ENCODE data around the gene CADPS.

DNA sequence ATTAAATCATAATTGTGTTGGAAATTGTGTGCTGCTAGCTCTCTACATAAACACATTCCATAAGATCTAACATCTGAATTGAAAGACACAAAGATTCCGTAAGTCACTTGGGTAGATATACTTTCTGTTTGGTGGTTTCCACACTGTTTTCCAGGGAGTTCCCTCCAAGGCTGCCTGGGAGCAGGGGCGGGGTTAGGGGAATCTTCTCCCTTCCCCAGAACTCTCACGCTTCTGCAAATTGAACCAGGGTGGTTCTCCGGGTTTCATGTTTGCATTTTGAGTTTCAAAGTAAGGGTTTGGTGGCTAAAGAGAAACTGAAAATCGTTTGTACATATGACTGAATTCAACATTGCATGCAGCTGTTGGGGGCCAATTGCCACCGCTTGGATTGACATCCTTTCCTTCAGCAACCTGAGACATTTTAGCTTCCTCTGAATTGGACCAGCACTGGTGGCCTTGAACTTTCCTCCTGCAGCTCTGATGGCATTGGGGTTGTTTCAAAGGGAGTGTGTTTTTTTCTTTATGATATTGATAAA is 309.1 kb downstream of the CADPS start:
- TF ChIP-seq, protein P1, sequence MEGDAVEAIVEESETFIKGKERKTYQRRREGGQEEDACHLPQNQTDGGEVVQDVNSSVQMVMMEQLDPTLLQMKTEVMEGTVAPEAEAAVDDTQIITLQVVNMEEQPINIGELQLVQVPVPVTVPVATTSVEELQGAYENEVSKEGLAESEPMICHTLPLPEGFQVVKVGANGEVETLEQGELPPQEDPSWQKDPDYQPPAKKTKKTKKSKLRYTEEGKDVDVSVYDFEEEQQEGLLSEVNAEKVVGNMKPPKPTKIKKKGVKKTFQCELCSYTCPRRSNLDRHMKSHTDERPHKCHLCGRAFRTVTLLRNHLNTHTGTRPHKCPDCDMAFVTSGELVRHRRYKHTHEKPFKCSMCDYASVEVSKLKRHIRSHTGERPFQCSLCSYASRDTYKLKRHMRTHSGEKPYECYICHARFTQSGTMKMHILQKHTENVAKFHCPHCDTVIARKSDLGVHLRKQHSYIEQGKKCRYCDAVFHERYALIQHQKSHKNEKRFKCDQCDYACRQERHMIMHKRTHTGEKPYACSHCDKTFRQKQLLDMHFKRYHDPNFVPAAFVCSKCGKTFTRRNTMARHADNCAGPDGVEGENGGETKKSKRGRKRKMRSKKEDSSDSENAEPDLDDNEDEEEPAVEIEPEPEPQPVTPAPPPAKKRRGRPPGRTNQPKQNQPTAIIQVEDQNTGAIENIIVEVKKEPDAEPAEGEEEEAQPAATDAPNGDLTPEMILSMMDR (IDR thresholded peaks at IDR 0.05), result no peak
- no peak for TF ChIP-seq POLR2AphosphoS5 (IDR thresholded peaks at IDR 0.05; ENCODE audit: low read depth, low read length)
